Measurements from ENCODE around the gene FRMPD4. TPM values are rescaled to one million over a fixed set of nuclear protein-coding genes. Genes with fewer than 3 reads are reported as not detected.

Gene FRMPD4
- total RNA-seq, 1 experiment from 2014 or later = 1.4 TPM

DNA sequence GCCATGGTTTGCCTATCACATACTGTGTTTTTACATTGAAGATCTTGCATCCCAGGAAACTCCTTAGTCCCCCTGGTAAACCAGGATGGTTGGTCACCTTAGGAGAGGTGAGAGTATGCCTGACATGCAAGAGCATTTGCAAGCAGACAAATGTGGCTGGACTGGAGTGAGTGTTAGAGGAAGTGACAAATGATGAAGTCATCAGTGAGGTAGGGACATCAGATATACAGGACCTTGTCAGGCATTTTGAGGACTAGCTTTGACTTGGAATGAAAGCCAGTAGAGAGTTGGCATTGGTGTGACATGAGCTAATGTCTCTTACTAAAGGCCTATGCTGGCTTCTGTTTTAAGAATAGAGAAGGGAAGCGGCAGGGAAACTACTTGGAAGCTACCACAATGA lies 124.9 kb downstream of the FRMPD4 start:
- Mint-ChIP-seq H3K36me3 (peaks cover 7% of the 10 kb centered on the region), H3K9me3 (peaks cover 18% of the 10 kb centered on the region), H3K27ac (no peak overlapping the region), H3K4me1 (no peaks in the 10 kb centered on the region), H3K27me3 (ENCODE audit: low read depth) (no peaks in the 10 kb centered on the region; the same call in 1 of the 2 replicates), H3K4me3 (no peak overlapping the region)
- CTCF ChIA-PET = no interaction called here
- TF ChIP-seq, protein P1, sequence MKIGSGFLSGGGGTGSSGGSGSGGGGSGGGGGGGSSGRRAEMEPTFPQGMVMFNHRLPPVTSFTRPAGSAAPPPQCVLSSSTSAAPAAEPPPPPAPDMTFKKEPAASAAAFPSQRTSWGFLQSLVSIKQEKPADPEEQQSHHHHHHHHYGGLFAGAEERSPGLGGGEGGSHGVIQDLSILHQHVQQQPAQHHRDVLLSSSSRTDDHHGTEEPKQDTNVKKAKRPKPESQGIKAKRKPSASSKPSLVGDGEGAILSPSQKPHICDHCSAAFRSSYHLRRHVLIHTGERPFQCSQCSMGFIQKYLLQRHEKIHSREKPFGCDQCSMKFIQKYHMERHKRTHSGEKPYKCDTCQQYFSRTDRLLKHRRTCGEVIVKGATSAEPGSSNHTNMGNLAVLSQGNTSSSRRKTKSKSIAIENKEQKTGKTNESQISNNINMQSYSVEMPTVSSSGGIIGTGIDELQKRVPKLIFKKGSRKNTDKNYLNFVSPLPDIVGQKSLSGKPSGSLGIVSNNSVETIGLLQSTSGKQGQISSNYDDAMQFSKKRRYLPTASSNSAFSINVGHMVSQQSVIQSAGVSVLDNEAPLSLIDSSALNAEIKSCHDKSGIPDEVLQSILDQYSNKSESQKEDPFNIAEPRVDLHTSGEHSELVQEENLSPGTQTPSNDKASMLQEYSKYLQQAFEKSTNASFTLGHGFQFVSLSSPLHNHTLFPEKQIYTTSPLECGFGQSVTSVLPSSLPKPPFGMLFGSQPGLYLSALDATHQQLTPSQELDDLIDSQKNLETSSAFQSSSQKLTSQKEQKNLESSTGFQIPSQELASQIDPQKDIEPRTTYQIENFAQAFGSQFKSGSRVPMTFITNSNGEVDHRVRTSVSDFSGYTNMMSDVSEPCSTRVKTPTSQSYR (CRISPR knock-in tag; IDR thresholded peaks at IDR 0.05) = no peak
- TF ChIP-seq, protein P2, sequence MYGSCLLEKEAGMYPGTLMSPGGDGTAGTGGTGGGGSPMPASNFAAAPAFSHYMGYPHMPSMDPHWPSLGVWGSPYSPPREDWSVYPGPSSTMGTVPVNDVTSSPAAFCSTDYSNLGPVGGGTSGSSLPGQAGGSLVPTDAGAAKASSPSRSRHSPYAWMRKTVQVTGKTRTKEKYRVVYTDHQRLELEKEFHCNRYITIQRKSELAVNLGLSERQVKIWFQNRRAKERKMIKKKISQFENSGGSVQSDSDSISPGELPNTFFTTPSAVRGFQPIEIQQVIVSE (CRISPR knock-in tag; IDR thresholded peaks at IDR 0.05; ENCODE audit: borderline replicate concordance) = no peak
- TF ChIP-seq ZNF532 (CRISPR knock-in tag; IDR thresholded peaks at IDR 0.05; ENCODE audit: borderline replicate concordance) (no peak), ETV6 (CRISPR knock-in tag; IDR thresholded peaks at IDR 0.05) (no peak), RORB (CRISPR knock-in tag; IDR thresholded peaks at IDR 0.05) (no peak), ZNF317 (CRISPR knock-in tag; IDR thresholded peaks at IDR 0.05; ENCODE audit: borderline replicate concordance, low read depth) (no peak), AR (CRISPR knock-in tag; IDR thresholded peaks at IDR 0.05) (no peak), NFYB (CRISPR knock-in tag; conservative IDR thresholded peaks at IDR 0.05; ENCODE audit: low read depth) (no peak), MXD4 (CRISPR knock-in tag; IDR thresholded peaks at IDR 0.05; ENCODE audit: borderline replicate concordance) (no peak), ZNF416 (CRISPR knock-in tag; IDR thresholded peaks at IDR 0.05) (no peak), GABPB1 (CRISPR knock-in tag; IDR thresholded peaks at IDR 0.05) (no peak), SMAD3 (CRISPR knock-in tag; IDR thresholded peaks at IDR 0.05; ENCODE audit: borderline replicate concordance) (no peak), ESRRA (CRISPR knock-in tag; IDR thresholded peaks at IDR 0.05; ENCODE audit: borderline replicate concordance) (no peak), SP1 (CRISPR knock-in tag; conservative IDR thresholded peaks at IDR 0.05) (no peak)
- TF ChIP-seq, protein P3, sequence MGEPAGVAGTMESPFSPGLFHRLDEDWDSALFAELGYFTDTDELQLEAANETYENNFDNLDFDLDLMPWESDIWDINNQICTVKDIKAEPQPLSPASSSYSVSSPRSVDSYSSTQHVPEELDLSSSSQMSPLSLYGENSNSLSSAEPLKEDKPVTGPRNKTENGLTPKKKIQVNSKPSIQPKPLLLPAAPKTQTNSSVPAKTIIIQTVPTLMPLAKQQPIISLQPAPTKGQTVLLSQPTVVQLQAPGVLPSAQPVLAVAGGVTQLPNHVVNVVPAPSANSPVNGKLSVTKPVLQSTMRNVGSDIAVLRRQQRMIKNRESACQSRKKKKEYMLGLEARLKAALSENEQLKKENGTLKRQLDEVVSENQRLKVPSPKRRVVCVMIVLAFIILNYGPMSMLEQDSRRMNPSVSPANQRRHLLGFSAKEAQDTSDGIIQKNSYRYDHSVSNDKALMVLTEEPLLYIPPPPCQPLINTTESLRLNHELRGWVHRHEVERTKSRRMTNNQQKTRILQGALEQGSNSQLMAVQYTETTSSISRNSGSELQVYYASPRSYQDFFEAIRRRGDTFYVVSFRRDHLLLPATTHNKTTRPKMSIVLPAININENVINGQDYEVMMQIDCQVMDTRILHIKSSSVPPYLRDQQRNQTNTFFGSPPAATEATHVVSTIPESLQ (CRISPR knock-in tag; IDR thresholded peaks at IDR 0.05) = no peak
- TF ChIP-seq, protein P4, sequence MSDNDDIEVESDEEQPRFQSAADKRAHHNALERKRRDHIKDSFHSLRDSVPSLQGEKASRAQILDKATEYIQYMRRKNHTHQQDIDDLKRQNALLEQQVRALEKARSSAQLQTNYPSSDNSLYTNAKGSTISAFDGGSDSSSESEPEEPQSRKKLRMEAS (CRISPR knock-in tag; IDR thresholded peaks at IDR 0.05) = no peak
- no peak for DNase-seq (ENCODE audit: low spot score)
- ATAC-seq = no peak
- POLR2A ChIA-PET = interaction anchor here (0.5 kb wide), 1 partner anchor 20 kb away, joined by 3 read pairs; no protein-coding TSS in a partner anchor

All from WTC11 (cell line).